Stimulated activated naive CD4-positive, alpha-beta T cell treated with Interleukin-2 at 50 U/mL for 16 hours (primary cell): ENCODE results near the gene UBALD1.
A peak's percentile ranks its signal among the peaks of the same experiment; 100 is the strongest.

ENCODE experiments used
- DNase-seq: peaks from one replicate; lab custom pipeline; 2025; lab: John Stamatoyannopoulos, UW

Gene UBALD1

DNA sequence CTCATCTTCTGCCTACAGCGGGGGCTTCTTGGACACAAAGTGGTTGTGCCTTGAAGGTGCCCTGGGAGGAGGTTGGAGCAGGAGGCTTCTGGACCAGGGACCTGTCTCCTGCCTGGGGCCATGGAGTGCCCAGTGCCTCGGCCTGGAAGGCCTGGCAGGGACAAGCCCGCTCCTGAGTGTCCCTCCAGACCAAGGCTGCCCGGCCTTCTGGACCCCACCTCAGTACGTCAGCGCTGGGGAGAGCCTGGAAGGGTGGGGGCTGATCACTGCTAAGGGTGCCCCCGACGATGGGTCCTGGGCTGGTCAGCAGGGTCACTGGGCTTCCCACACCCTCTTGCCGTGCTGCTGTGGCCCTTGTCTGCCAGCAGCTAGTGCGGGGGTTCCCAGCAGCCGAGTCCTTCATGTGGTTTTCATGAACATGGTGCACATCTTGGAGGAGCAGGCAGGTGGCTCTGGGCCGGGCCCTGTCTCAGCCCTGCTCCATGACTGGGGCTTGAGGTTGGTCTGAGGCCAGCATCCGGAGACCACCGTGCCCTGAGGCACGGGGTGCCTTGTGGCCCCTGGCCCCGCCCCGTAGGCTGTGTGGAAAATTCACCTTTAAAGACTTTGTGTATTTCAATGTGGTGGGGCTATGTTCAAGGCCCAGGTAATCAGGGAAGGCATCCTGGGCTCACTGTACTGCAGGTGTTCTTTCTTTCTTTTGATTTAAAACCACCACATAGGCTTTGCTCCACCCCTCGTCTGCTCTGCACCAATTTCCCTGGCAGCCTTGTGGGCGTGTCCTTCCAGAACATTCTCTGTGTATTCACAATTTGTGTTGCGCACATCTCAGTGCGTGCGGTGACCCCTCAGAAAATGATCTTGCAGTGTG lies 32.3 kb upstream of the UBALD1 start:
- no peak for DNase-seq

- DNase-seq, result no peak
Observed at GRCh38 chr16:4641895-4642294, 27.2 kb upstream of the UBALD1 start.

GRCh38 chr16:4641306-4641687 lies 26.6 kb upstream of the UBALD1 start:
- DNase-seq, result no peak

- DNase-seq, result no peak
Observed at GRCh38 chr16:4640572-4641305, 26.1 kb upstream of the UBALD1 start.

DNA sequence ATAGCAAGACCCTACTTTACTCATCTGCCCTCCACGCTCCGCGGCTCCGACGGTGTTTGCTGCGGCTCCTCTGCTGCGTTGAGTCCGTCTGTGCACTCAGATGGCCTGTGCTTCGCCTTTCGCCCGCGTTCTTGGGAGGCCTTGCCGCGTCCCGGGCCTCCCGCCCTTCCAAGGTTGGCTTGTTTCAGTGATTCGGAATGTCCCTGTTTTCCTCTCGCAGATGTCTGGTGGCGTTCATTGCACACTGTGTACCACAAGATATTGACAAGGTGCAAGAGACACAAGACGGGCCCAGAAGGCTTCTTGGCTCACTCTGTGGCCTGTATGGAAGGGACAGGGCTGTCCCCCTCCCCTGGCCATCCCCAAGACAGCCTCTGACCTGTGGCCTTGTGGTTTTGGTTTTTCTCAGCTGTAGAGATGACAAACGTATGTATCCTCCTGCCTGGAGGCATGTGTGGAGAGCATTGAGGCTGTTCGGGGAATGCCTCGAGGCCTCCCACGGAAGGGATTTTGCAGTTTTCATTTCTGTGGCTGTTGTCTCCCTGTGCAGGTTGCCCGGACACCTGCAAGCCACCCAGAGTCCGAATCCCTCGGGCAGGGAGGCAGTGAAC lies 25.3 kb upstream of the UBALD1 start:
- no peak for DNase-seq

- DNase-seq, result no peak
Observed at GRCh38 chr16:4637501-4638166, 22.9 kb upstream of the UBALD1 start.

DNA sequence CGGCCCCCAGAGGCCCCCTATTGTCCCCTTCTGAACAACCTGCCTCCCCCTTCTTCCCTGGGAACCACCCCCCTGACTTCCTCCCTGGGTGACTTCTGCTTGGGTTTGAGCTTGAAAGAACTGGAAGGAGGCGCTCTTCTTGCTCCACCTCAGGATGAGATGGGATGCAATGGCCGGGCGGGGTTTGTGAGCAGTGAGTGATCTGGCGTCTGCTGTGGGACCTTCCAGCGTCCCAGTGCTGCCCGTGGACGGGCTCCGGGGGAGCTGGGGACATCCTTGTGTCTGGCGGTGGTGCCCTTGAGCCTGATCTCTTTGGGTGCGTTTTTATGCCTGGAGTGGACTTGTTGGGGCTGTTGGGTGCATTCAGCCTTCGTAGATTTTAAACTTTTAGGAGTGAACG lies 21.5 kb upstream of the UBALD1 start:
- DNase-seq, result no peak

GRCh38 chr16:4634768-4635167 lies 20.1 kb upstream of the UBALD1 start:
- no peak for DNase-seq

GRCh38 chr16:4633910-4634635 lies 19.4 kb upstream of the UBALD1 start:
- DNase-seq, result no peak

- DNase-seq, result no peak
Observed at GRCh38 chr16:4631444-4631843, 16.8 kb upstream of the UBALD1 start.

GRCh38 chr16:4628283-4628682 lies 13.6 kb upstream of the UBALD1 start:
- DNase-seq, result no peak

GRCh38 chr16:4626396-4626795 lies 11.7 kb upstream of the UBALD1 start:
- DNase-seq, result no peak

- DNase-seq, result no peak
Observed at GRCh38 chr16:4625560-4626159, 11.0 kb upstream of the UBALD1 start.

- peak; percentile 72 for DNase-seq
Observed at GRCh38 chr16:4624827-4625559, 10.3 kb upstream of the UBALD1 start.

GRCh38 chr16:4624015-4624826 lies 9.5 kb upstream of the UBALD1 start, which contains the start of gene MGRN1:
Gene MGRN1 (plus strand): TSS chr16:4624826. CDS start chr16:4624961, 135 bp downstream.
- DNase-seq, result peak; percentile 92

- no peak for DNase-seq
Observed at GRCh38 chr16:4623593-4623992, 8.9 kb upstream of the UBALD1 start.

DNA sequence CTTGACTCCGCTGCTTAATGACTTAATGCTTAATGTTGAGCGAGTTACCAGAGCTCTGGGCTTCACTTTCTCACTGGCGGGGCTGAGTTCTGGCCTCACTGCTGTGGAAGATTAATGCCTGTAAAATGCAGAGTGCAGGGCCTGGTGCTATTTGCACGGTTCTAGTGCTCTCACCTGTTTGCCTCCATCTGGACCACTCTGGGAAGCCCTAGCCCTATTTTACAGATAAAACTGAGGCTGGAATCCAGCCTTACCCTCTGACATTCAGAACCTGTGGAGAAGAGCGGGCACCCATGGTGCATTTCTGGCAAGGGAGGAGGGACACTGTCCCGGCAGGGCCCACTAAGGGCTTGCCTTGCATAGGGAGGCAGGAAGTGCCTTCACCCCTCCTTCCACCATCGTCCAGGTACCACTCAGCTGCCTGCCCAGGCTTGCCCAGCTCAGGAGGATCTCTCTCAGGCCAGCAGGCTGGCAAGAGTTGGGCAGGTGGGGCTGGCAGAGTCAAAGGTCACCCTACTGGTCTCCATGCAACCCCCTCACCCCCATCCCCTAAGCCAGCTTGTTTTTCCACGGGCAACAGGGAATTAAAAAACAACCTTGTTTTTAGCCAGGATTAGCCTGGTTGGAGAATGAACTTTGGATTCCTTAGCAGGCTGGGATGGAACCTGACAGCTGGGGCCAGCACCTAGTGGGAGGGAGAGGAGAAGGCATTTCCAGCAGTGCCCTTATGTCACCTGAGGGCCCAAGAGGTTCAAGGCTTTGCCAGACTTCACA lies 4.1 kb upstream of the UBALD1 start:
- no peak for DNase-seq

DNA sequence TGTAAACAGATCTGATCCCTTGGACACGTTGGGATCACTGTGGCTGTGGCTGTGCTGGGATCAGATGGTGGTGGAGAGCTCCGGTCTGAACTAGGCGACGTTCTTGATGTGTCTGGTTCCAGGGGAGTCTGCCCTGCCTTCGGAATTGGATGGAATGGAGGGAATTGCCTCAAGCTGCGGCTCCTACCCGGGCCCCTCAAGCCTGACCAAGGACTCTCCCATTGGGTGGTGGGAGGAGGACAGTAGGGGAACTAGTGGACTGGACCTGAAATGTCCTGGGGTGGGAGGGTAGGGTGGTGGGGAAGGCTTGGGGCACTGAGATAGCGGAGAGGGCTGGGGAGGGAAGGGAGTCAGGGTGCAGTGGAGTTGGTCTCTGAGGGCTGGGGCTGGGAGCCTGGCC lies 3.2 kb upstream of the UBALD1 start:
- DNase-seq, result no peak
